GM18909 (cell line): ENCODE results near the gene ANKS1A.
"Not testable (repeated sequence)": the region's sequence is repeated elsewhere in the genome, so short reads cannot be mapped to it uniquely, and the experiment has no call there.

Source experiments
- ATAC-seq: cut with Tn5 transposase; IDR thresholded peaks from one replicate; pipeline ENCODE4 v1.9.1; 2021; ENCODE audit warnings: mild to moderate bottlenecking; ENCODE audit not compliant: unreplicated experiment, poor library complexity

The ANKS1A gene, protein sequence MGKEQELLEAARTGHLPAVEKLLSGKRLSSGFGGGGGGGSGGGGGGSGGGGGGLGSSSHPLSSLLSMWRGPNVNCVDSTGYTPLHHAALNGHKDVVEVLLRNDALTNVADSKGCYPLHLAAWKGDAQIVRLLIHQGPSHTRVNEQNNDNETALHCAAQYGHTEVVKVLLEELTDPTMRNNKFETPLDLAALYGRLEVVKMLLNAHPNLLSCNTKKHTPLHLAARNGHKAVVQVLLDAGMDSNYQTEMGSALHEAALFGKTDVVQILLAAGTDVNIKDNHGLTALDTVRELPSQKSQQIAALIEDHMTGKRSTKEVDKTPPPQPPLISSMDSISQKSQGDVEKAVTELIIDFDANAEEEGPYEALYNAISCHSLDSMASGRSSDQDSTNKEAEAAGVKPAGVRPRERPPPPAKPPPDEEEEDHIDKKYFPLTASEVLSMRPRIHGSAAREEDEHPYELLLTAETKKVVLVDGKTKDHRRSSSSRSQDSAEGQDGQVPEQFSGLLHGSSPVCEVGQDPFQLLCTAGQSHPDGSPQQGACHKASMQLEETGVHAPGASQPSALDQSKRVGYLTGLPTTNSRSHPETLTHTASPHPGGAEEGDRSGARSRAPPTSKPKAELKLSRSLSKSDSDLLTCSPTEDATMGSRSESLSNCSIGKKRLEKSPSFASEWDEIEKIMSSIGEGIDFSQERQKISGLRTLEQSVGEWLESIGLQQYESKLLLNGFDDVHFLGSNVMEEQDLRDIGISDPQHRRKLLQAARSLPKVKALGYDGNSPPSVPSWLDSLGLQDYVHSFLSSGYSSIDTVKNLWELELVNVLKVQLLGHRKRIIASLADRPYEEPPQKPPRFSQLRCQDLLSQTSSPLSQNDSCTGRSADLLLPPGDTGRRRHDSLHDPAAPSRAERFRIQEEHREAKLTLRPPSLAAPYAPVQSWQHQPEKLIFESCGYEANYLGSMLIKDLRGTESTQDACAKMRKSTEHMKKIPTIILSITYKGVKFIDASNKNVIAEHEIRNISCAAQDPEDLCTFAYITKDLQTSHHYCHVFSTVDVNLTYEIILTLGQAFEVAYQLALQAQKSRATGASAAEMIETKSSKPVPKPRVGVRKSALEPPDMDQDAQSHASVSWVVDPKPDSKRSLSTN

DNA sequence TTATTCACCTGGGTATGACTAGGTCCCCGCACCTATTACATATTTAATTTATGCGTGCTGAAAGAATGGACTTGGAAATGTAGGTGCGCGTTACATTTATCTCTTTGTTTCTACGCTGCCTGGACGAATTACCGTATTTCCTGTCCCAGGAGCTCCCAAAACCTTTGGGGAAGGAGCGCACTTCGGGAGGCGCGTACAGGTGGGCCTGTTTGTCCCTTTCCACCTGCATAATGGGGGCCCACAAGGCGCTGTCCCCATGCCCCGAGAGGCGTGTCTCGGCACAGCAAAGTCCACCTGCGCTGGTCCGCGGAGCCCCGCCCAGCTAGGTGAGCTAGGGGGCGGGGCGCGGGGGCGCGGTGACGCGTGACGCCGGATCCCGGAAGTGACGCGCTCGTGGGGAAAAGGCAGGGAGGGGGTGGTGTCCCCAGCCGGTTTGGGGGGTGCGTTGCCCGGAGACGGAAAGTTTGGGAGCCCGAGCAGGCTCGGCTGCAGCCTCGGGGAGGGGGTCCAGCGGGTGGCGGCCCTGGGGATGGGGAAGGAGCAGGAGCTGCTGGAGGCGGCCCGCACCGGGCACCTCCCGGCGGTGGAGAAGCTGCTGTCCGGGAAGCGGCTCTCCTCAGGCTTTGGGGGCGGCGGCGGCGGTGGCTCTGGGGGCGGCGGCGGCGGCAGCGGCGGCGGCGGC, at the start of gene ANKS1A:
Gene ANKS1A (plus strand): TSS at position 382 of the 682 bp plus-strand sequence. CDS start 148 bp downstream, at position 530.
- peak; percentile 64 for ATAC-seq

DNA sequence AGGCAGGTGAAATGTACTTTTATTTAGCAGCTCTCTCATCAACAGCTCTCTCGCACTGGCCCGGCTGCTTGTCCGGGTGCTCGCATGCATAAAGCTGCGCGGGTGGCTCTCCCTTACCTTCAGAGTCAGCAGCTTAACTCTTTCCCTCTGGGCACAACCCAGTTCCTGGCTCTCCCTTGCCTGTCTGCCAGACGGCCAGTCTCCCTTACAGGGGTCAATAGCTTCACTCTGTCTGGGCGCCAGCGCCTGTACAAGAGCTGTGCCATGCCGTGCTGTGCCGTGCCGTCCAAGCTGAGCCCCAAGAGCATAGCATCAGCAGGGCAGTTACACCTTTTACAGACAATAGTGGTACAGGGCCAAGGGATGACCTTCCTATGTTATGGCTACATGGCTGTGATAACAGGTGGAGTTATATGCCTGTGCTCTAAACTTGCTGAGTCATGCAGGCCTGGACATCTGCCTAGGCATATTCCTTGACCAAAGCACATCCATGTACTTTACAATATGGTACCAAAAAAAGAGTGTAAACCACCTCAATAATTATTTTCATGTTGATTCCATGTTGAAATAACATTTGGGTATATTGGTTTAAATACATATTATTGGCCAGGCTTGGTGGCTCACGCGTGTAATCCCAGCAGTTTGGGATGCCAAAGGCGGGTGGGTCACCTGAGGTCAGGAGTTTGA, 49.2 kb upstream of the ANKS1A start:
- ATAC-seq, result no peak

DNA sequence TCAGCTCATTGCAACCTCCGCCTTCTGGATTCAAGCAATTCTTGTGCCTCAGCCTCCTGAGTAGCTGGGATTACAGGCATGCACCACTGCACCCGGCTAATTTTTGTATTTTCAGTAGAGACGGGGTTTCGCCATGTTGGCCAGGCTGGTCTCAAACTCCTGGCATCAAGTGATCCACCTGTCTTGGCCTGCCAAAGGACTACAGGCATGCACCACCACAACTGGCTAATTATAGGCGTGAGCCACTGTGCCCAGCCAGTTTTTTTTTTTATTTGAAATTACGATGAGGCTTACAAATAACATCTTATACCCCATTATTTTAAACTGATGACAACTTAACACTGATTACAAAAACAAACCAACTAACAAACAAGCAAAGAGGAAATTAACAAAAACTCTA, 40.0 kb upstream of the ANKS1A start:
- ATAC-seq, result not testable (repeated sequence)

DNA sequence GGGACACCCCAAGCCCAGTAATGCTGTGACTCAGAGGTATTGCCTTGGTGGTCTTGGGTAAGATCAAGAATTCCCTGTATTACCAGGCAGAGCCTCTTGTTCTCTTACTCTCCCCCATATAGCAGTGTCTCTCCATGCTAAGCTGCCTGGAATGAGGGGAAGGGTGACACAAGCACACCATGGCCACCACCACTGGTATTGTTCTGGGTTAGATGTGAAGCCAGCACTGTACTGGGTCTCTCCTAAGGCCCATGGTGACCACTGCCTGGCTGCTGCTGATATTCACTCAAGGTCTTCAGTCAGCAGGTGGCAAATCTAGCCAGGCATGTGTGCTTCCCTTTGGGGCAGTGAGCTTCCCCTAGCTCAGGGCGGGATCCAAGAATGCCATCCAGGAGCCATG, 37.7 kb upstream of the ANKS1A start:
- no peak for ATAC-seq

DNA sequence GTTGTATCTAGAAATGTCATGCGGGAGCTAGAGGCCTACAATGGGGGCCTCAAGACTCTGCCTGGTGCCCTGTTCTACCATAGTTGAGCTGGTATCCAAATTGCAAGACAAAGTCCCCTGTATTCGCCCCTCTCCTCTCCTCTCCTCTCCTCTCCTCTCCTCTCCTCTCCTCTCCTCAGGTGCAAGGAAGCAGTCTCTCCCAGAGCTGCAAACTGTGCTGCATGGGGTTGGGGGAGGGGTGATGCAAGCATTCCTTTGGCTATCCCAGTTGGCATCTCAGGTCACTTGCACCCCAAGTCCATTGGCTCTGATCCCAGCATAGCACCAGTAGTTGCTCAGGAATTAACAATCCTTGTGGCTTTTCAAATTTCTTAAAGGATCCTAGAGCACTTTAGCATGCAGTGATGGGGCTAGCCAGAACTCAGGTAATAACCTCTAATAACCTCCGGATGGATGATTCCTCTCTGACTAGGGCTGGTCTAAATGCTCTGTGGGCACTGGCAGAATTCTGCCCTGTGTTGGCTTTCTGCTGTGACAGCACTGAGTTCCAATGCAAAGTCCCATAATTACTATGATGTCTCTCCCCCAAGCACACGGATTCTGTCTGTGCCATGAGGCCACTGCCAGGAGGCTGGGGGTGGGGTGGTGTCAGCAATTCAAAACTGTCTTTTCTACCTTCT, 36.5 kb upstream of the ANKS1A start:
- ATAC-seq, result no peak

DNA sequence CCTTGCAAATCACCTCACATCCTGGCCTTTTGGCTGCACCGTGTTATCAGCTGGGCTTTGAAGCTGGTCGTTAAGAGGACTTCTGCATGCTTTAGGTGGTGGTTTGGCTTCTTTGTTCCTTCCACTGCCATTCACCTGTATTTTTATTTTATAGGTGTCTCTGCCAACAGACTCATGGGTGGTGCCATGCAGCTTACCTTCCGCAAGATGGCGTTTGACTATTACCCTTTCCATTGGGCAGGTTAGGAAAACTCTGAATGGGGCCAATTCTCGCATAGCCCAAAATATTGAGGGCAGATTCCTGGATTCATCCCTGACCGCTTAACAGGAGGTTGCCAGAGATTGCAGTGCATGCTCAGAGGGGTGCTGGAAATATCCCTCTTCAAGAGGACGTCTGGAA, 33.6 kb upstream of the ANKS1A start:
- no peak for ATAC-seq

DNA sequence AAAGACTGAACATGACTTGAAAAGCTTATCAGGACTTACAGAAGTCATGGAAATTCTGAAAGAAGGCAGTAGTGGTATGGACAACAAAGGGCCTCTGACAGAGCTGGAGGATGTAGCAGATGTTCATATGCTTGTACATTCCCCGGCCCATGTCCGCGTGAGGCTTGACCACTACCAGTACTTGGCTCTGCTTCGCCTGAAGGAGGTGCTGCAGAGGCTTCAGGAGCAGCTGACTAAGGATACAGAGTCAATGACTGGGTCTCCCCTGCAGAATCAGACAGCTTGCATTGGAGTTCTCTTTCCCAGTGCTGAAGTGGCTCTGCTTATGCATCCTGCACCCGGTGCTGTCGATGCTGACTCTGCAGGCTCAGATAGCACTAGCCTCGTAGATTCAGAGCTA, 30.4 kb upstream of the ANKS1A start:
- ATAC-seq, result no peak

DNA sequence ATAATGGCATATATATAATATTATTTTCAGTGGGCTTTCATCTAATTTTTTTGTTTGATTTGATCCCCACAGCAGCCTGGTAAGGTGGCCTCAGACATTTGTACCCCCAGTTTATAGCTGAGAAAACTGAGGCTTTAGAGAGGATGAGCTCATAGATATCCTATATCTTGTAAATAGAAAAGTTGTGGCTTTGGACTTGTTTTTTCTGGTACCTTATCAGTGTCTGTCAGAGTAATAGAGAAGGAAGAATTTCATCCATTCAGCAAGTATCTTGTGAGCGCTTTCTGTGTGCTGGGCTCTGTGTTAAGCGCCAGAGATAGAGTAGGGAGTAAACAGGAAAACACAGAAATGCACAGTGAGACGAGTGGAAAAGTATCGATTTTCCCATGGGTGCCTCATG, 29.1 kb upstream of the ANKS1A start:
- ATAC-seq, result no peak

DNA sequence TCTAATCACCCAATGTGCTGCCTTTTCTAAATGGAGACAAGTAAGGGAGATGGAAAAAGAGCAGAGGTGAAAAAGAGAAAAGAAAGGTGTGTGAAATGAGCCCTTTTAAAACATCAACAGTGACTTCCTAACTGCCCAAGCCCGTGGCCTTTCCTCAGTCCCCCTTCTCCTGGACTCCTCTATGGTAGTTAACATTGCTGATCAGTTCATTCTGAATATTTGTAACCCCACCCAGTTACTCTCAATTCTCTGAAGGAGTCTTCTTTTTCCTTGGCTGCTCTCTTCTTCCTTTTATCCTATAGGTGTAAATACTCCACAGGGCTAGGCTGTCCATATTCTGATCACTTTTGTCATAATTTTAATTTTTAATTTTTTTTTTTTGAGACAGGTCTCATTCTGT, 28.3 kb upstream of the ANKS1A start:
- ATAC-seq, result no peak

DNA sequence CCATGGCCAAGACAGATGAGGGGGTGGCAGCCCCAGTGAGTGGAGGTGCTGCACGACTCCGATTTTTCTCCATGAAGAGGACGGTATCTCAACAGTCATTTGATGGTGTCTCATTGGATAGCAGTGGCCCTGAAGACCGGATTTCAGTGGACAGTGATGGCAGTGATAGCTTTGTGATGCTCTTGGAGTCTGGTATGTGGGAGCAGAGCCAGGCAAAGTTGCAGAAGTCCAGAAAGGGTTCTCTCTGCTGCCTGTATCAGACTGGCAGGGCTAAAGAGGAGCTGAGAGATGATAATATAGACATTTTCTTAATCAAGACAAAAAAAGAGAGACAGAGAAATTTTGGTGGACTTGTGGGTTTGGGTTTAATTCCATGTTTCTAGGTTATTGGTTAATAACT, 25.0 kb upstream of the ANKS1A start:
- ATAC-seq, result no peak

DNA sequence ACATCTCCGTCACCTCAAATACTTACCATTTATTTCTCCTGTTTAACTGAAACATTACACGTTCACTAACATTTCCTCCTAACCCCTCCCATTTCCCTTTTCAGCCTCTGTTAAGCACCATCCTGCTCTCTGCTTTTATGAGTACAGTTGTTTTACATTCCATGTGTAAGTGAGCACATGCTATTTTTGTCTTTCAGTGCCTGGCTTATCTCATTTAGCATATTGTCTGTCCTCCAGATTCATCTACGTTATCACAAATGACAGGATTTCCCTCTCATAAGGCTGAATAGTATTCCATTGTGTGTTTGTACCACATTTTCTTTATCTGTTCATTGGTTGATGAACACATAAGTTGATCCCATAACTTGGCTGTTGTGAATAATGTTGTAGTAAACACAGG, 23.9 kb upstream of the ANKS1A start:
- ATAC-seq, result no peak

DNA sequence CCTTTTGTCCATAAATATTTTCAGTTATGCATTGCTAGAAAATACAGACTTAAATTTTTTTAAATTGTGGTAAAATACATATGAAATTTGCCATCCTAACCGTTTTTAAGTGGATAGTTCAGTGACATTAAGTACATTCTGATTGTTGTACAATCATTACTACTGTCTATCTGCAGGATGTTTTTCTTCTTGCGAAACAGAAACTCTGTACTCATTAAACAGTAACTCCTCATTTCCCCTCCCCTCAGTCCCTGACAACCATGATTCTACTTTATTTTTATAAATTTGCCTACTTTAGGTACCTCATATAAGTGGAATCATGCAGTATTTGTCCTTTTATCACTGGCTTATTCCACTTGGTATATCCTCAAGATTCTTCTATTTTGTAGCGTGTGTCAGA, 22.5 kb upstream of the ANKS1A start:
- no peak for ATAC-seq

DNA sequence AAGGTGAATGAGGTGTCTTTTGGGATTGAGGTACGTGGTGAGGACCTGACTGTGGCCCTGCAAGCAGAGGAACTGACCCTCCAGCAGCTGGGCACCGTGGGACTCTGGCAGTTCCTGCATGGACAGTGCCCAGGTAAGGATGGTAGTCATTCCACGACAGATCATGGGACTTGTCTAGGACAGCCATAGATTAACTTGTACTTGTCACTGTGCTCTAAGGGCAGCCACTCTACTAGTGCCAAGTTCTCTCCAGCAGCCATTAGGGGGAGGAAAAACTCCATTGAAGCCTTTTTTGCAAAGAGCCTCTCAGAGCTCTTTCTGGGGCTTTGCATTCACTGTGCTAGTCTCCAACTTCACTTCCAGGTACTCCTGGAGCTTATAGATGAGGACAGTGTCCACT, 21.6 kb upstream of the ANKS1A start:
- no peak for ATAC-seq

DNA sequence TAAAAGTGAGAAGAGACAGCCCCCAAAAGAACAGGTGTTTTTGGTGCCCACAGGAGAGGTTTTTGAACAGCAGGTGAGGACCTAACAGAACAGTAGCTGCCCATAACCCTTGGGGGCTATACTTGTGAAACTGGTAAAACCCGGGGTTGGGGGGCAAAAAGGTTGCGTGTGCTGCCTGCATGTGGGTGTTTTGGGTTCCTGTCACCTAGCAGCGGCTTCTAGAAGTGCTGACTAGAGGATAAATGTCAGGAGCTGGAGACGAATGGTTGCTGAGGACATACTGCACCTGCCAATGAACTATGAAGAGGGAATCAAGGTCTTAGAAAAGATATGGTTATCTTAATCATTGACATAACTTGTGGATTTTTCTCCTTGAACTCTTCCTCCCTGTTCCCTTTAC, 17.2 kb upstream of the ANKS1A start:
- ATAC-seq, result no peak

DNA sequence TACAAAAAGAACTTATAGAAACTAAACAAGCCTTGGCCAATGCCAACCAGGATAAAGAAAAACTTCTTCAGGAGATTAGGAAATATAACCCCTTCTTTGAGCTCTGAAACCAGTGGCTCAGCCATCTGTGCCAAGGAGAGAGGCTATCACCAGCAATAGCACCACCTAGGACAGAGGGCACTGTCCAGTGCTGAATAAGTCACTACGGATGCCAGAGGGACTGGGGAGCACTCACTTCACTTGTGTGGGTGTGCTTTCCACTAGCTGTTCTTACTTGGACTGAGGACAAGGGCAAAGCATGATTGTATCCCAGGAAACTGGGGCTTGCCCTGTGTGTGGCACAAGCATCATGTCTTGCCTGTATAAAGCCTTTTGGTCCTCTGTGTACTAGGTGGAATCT, 16.7 kb upstream of the ANKS1A start:
- no peak for ATAC-seq

DNA sequence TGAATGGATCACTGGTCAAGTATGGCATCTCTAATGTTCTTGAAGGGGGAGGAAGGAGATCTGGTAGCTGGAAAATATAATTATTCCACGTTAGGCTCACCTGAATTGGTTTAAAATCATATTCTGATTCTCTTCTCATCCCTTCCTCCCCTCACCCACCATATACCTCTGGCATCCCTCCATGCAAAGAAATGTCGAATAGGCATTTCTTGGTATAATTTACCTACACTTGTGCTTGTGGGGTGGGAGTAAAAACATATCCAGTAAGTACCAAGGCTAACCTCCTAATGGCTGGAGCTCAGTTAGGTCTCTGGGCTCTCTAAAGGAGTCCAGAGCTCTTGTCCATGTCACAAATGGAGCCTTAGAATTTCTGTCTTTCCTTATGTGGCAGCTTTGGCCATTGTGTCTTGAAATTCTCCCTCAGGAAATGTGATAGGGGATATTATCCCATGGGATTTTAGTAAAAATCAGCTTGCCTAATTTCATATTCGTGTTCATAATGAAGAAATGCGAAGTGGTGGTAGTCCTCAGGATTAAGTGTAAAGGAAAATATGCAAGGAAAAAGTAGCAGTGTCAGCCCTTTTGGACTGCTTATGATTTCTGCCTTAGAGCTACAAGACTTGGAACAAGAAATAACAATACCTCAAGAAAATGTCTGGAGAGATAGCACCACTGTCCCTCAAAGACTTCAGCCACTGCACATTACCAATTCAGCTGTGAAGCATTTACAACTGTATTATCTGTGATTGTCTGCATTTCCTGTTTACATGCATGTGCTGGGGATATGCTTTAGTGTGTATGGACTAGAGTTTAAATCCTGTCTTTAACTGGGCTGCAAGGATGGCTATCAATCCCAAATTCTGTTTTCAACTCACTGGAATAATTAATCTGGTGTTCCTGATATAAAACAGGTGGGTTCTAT, 13.5 kb upstream of the ANKS1A start:
- ATAC-seq, result no peak

DNA sequence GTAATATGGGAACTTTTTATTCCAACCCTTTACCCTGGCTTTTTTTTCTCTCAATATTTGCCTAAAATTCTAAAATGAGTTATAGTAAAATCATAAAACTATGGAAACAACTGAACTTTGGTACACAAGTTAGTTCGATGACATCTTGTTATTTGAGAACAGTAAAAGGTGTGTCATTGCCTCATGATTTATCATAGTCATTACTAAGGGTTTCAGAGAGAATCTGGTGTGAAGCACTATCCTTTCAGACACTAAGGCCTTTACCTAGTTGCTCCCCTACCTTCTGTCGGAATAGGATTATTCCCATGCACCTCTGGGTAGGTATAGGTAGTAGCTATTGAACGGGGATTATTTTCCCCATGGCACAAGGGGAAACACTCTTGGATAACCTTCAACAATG, 12.6 kb upstream of the ANKS1A start:
- ATAC-seq, result no peak

DNA sequence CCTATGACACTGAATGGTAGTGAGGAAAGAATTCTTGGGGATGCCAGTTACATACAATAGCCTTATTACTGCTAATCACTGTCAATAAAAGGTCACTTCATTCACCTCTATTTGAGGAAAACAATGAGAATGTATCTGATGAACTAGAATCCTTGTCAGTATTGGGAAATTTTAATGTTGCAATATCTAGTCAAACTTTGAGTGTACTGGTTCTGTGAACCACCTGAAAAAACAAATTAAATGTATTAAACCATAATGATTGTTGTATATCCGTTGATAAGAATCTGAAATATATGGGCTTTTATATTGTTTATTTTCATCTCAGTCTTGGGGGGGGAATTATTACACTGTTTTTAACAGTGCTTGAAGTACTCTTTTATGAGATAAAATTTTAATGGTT, 11.8 kb upstream of the ANKS1A start:
- ATAC-seq, result no peak
